Measurements from ENCODE around the gene MRPL49. TPM values are rescaled to one million over a fixed set of nuclear protein-coding genes. Genes with fewer than 3 reads are reported as not detected.

The MRPL49 gene
- total and polyA plus RNA-seq, 2 of the 13 experiments (the other 11 are each of a cell fraction or from before 2014, with no cell fraction given), result 39.2 to 53.3 TPM

DNA sequence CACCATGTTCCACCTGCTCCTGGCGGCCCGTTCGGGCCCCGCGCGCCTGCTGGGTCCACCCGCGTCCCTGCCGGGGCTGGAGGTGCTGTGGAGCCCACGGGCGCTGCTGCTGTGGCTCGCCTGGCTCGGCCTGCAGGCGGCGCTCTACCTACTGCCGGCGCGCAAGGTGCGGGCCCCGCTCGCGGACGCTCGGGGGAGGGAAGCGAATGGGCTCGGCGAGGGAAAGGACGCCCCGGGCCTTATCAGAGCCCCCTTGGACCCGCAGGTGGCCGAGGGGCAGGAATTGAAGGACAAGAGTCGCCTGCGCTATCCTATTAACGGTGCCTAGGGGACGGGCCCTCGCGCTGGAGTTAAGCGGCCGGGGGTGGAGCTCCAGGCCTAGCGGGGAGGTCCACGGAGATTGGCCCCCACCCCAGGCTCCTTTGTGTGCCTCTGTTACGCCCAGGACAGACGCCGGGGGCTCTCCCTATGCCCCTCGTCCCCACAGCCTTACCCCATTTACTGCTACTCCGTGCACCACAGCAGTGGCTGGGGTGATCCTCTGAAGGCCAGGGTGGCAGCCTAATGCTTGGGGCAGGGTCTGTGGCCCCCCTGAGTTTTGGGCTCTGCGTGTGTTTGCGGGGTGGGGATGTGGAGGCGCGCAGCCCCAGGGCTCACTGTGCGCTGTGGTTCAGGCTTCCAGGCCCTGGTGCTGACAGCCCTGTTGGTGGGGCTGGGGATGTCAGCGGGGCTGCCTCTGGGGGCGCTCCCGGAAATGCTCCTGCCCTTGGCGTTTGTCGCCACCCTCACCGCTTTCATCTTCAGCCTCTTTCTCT lies 9.4 kb upstream of the MRPL49 start (continued):
- TF ChIP-seq ZBED4 (CRISPR knock-in tag; IDR thresholded peaks at IDR 0.05; ENCODE audit: borderline replicate concordance) (no peak; the same call in 1 of the 2 replicates), NPAS2 (CRISPR knock-in tag; IDR thresholded peaks at IDR 0.05; ENCODE audit: borderline replicate concordance) (no peak), ZMYM4 (CRISPR knock-in tag; IDR thresholded peaks at IDR 0.05) (0 out of 2 replicates have a peak, but pooled peaks have one; percentile 47), SMARCC2 (IDR thresholded peaks at IDR 0.05) (no peak), MIER3 (CRISPR knock-in tag; IDR thresholded peaks at IDR 0.05; ENCODE audit: borderline replicate concordance) (no peak), TGIF2 (CRISPR knock-in tag; IDR thresholded peaks at IDR 0.05) (peak; percentile 71; the same call in 1 of the 2 replicates), SMAD3 (CRISPR knock-in tag; IDR thresholded peaks at IDR 0.05) (no peak), ZNF17 (CRISPR knock-in tag; IDR thresholded peaks at IDR 0.05) (no peak), RERE (CRISPR knock-in tag; IDR thresholded peaks at IDR 0.05; ENCODE audit: low read depth) (no peak), ZKSCAN5 (CRISPR knock-in tag; IDR thresholded peaks at IDR 0.05) (no peak), ZNF615 (CRISPR knock-in tag; IDR thresholded peaks at IDR 0.05; ENCODE audit: borderline replicate concordance) (no peak), PAF1 (CRISPR knock-in tag; IDR thresholded peaks at IDR 0.05) (no peak), AKAP8 (CRISPR knock-in tag; IDR thresholded peaks at IDR 0.05) (peak; percentile 64; the same call in 1 of the 2 replicates), ZNF580 (CRISPR knock-in tag; IDR thresholded peaks at IDR 0.05; ENCODE audit: borderline replicate concordance, low read depth) (peak; percentile 74; the same call in 1 of the 2 replicates), SAFB2 (CRISPR knock-in tag; IDR thresholded peaks at IDR 0.05; ENCODE audit: borderline replicate concordance, low read depth) (0 out of 2 replicates have a peak, but pooled peaks have one; percentile 4), ZNF556 (CRISPR knock-in tag; IDR thresholded peaks at IDR 0.05; ENCODE audit: borderline replicate concordance) (peak; percentile 51; the same call in 1 of the 2 replicates), ESRRA (CRISPR knock-in tag; IDR thresholded peaks at IDR 0.05; ENCODE audit: low read depth) (peak; percentile 50; the same call in 1 of the 2 replicates), RBM22 (optimal IDR thresholded peaks at IDR 0.05; ENCODE audit: low read length) (peak; percentile 45)
- TF ChIP-seq, protein P1, sequence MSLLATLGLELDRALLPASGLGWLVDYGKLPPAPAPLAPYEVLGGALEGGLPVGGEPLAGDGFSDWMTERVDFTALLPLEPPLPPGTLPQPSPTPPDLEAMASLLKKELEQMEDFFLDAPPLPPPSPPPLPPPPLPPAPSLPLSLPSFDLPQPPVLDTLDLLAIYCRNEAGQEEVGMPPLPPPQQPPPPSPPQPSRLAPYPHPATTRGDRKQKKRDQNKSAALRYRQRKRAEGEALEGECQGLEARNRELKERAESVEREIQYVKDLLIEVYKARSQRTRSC (CRISPR knock-in tag; IDR thresholded peaks at IDR 0.05; ENCODE audit: low read depth), result no peak

Data from HepG2 (cell line).